Endothelial cell of umbilical vein (primary cell): ENCODE results near the gene RBM38.

Experiments used
- POLR2AphosphoS5 ChIP-seq: IDR thresholded peaks from 2 replicates; pipeline ENCODE4 v1.6.1; 2012; ENCODE audit warnings: low read depth, mild to moderate bottlenecking, control low read depth, low read length, moderate library complexity; ENCODE audit not compliant: insufficient read depth
- TF ChIP-seq, protein P1 (sequence below), 2 donors: IDR thresholded peaks; 1 replicate in 1 of 2; 2 replicates in 1 of 2; pipeline ENCODE4 v1.5.1; 2011; ENCODE audit warnings: low read length in 2 of 2, mild to moderate bottlenecking in 2 of 2, moderate library complexity in 2 of 2, control low read depth in 1 of 2, inconsistent platforms in 1 of 2, low read depth in 1 of 2; ENCODE audit not compliant: insufficient read depth in 1 of 2; ENCODE audit errors: extremely low read depth in 1 of 2

DNA sequence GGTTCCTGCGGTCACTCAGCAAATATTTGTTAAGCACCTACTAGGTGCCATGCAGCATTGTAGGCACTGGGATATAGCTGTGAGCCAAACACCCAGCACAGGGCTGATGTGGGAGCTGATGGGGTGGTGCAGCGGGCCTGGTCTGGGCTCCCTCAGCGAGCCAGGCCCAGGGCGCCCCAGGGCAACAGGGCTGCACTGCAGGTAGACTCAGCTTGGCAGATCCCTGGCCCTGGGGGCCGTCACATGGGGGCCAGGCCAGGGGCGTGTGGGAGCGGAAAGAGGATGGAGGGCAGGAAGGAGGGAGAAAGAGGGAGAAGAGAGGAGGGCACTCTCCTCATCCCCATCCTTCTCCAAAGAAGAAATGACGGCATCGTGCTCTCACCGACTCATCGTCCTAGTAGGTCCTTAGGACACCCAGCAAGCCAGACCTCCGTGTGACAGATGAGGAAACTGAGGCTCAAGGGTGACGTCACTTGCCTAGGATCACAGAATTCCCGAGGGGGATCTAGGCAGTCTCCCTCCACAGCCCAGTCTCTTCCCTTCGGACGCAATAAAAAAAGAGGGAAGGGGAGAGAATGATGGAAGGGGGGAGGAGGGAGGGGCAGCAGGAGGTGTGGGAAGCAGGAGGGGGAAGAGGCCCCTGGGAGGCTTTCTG, 53.3 kb downstream of the RBM38 start:
- TF ChIP-seq, protein P1, sequence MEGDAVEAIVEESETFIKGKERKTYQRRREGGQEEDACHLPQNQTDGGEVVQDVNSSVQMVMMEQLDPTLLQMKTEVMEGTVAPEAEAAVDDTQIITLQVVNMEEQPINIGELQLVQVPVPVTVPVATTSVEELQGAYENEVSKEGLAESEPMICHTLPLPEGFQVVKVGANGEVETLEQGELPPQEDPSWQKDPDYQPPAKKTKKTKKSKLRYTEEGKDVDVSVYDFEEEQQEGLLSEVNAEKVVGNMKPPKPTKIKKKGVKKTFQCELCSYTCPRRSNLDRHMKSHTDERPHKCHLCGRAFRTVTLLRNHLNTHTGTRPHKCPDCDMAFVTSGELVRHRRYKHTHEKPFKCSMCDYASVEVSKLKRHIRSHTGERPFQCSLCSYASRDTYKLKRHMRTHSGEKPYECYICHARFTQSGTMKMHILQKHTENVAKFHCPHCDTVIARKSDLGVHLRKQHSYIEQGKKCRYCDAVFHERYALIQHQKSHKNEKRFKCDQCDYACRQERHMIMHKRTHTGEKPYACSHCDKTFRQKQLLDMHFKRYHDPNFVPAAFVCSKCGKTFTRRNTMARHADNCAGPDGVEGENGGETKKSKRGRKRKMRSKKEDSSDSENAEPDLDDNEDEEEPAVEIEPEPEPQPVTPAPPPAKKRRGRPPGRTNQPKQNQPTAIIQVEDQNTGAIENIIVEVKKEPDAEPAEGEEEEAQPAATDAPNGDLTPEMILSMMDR (IDR thresholded peaks at IDR 0.05; ENCODE audit: extremely low read depth in 1 of 2, insufficient read depth in 1 of 2, low read depth in 1 of 2, low read length in 2 of 2), result no peak
- TF ChIP-seq POLR2AphosphoS5, result no peak
